GM23248 (cell line): ENCODE results near the gene PLCH1. TPM values are rescaled to one million over a fixed set of nuclear protein-coding genes. Genes with fewer than 3 reads are reported as not detected.

Experiments used
- DNase-seq: peaks from one replicate; pipeline ENCODE4 v3.0.0-alpha.2; 2015
- H2AFZ ChIP-seq: fragments of 200-600 bp; sonication (generic); 2 replicates; pipeline ENCODE4 v1.6.1; 2016; ENCODE audit warnings: antibody characterized with exemption
- H3F3A ChIP-seq: fragments of 200-600 bp; sonication (generic); 2 replicates; pipeline ENCODE4 v1.6.1; 2016; ENCODE audit warnings: mild to moderate bottlenecking, antibody characterized with exemption, mixed run types; ENCODE audit not compliant: insufficient read depth
- H3K27ac ChIP-seq: fragments of 200-600 bp; sonication (generic); 2 replicates; pipeline ENCODE4 v1.5.1; 2016; ENCODE audit warnings: mild to moderate bottlenecking
- H3K27me3 ChIP-seq: fragments of 200-600 bp; sonication (generic); replicated peaks from 2 replicates; pipeline ENCODE4 v1.6.1; 2016; ENCODE audit warnings: mild to moderate bottlenecking; ENCODE audit not compliant: insufficient read depth
- H3K36me3 ChIP-seq: fragments of 200-600 bp; sonication (generic); 2 replicates; pipeline ENCODE4 v1.6.1; 2016; ENCODE audit warnings: low read depth, mild to moderate bottlenecking
- H3K4me1 ChIP-seq: fragments of 200-600 bp; sonication (generic); 2 replicates; pipeline ENCODE4 v1.6.1; 2016; ENCODE audit warnings: mild to moderate bottlenecking; ENCODE audit not compliant: insufficient read depth
- H3K4me2 ChIP-seq: fragments of 200-600 bp; sonication (generic); one replicate; pipeline ENCODE4 v1.6.1; 2016; ENCODE audit warnings: mild to moderate bottlenecking; ENCODE audit not compliant: unreplicated experiment
- H3K4me3 ChIP-seq: fragments of 200-600 bp; sonication (generic); 2 replicates; pipeline ENCODE4 v1.5.1; 2016; ENCODE audit warnings: mild to moderate bottlenecking
- H3K79me2 ChIP-seq: fragments of 200-600 bp; sonication (generic); 2 replicates; pipeline ENCODE4 v1.6.1; 2016; ENCODE audit warnings: mild to moderate bottlenecking; ENCODE audit not compliant: insufficient read depth
- H3K9ac ChIP-seq: fragments of 200-600 bp; sonication (generic); 2 replicates; pipeline ENCODE4 v1.6.1; 2016; ENCODE audit warnings: mild to moderate bottlenecking
- H3K9me2 ChIP-seq: fragments of 200-600 bp; sonication (generic); 2 replicates; pipeline ENCODE4 v1.6.1; 2016; ENCODE audit warnings: mixed run types, mild to moderate bottlenecking, moderate library complexity; ENCODE audit not compliant: insufficient read depth
- H3K9me3 ChIP-seq: fragments of 200-600 bp; sonication (generic); one replicate; pipeline ENCODE4 v1.6.1; 2017; ENCODE audit warnings: low read depth
- H4K20me1 ChIP-seq: fragments of 200-600 bp; sonication (generic); 2 replicates; pipeline ENCODE4 v1.6.0; 2016; ENCODE audit not compliant: insufficient read depth
- EZH2 ChIP-seq: fragments of 200-600 bp; sonication (generic); IDR thresholded peaks from 2 replicates; pipeline ENCODE4 v1.6.1; 2018; ENCODE audit warnings: antibody characterized with exemption, mild to moderate bottlenecking; ENCODE audit not compliant: insufficient read depth, poor library complexity, severe bottlenecking
- EZH2phosphoT487 ChIP-seq: fragments of 200-600 bp; sonication (generic); IDR thresholded peaks from 2 replicates; pipeline ENCODE4 v1.6.1; 2018; ENCODE audit warnings: antibody characterized with exemption, moderate library complexity, mild to moderate bottlenecking, low read depth; ENCODE audit not compliant: insufficient read depth
- WGBS, 2 experiments: methylation state at CpG; one replicate each; pipeline ENCODE4 v1.1.6; 2015 to 2017; ENCODE audit warnings: low lambda C conversion rate in 2 of 2, low coverage in 1 of 2; ENCODE audit errors: missing lambda C conversion rate in 2 of 2; 5-methylcytosine and 5-hydroxymethylcytosine counted together
- in situ Hi-C: fragments of 300-500 bp; cut with MboI; formaldehyde crosslinking; loops from 2 replicates; pipeline ENCODE4 v1.15.0; 2020
- polyA plus RNA-seq: library from polyadenylated mRNA; unstranded; fragments of >200 nt; fragmentation: Nextera tagmentation; extraction: Ambion mirVana; gene quantifications from 2 replicates; pipeline ENCODE4 v1.2.1, GENCODE V29; 2016
- total RNA-seq: library from RNA; depleted of rRNA; stranded (reverse); fragments of >200 nt; shearing (Covaris generic); gene quantifications from 2 replicates; pipeline ENCODE4 v1.2.3, GENCODE V29; 2014

Gene PLCH1
- total and polyA plus RNA-seq, 2 experiments from 2014 or later, result not detected

DNA sequence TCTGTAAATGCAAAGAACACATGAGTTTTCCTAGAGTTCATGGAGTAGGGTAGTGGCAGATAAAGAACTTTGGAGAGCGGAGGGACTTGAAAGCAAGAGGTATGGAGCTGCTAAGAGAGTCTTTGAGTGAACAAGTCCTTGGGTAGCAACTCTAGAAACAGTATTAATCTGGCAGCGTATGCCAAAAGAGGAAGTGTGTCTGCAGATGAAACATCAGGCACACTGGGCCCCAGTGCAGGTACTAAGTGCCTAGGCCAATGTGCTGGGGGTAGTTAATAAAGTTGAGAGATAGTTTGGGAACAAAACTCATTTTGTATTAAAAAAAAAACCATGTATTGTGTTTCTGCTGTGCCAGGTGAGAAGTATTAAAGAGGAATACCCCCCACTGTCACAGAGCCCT is 228.4 kb downstream of the PLCH1 start:
- DNase-seq, result no peak
- H3K9ac ChIP-seq, result no peak overlapping the region
- no peak overlapping the region for H3K4me2 ChIP-seq
- 70 to 86% methylated on average over 2 of the region's 2 CpGs for WGBS, 2 experiments
- no peaks in the 10 kb centered on the region for H3K9me3 ChIP-seq
- H3K36me3 ChIP-seq, result no peaks in the 10 kb centered on the region
- no peak for TF ChIP-seq EZH2
- no peak for TF ChIP-seq EZH2phosphoT487
- no peak overlapping the region for H2AFZ ChIP-seq
- 0 out of 2 replicates have a peak, but pooled peaks cover 4% of the 10 kb centered on the region for H3K4me1 ChIP-seq
- H3K27ac ChIP-seq, result no peak overlapping the region
- no peaks in the 10 kb centered on the region for H4K20me1 ChIP-seq
- no peaks in the 10 kb centered on the region for H3K79me2 ChIP-seq
- no peaks in the 10 kb centered on the region for H3K27me3 ChIP-seq
- no peak overlapping the region for H3K4me3 ChIP-seq
- H3F3A ChIP-seq, result no peaks in the 10 kb centered on the region
- in situ Hi-C loops, result no loop called here
- H3K9me2 ChIP-seq, result no peaks in the 10 kb centered on the region

DNA sequence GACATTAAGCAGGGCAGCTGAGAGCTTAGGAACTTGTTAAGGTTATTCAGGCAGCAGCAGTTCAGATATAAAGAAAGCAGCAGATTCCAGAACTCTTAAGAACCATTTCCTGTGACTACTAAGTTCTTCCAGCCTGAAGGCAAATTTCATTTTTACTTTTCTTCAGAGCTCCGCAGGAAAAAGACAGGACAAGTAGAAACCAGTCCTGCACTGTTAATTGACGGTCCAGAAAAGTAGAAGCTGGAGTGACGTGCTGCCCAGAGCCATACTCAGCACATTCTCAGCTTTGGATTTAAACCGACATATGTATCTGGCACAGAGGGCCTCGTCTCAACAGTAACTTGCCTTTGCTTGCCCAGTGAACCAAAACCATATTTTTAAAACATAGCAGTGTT is 232.0 kb downstream of the PLCH1 start:
- 55 to 66% methylated on average over 5 of the region's 5 CpGs for WGBS, 2 experiments
- 0 out of 2 replicates have a peak, but pooled peaks cover under 1% of the 10 kb centered on the region for H3K4me1 ChIP-seq
- H3K4me3 ChIP-seq, result no peak overlapping the region
- in situ Hi-C loops, result no loop called here
- no peaks in the 10 kb centered on the region for H3K36me3 ChIP-seq
- H2AFZ ChIP-seq, result no peak overlapping the region
- no peak overlapping the region for H3K9ac ChIP-seq
- TF ChIP-seq EZH2 (no peak), EZH2phosphoT487 (no peak)
- peak; percentile 18 for DNase-seq
- H3K27ac ChIP-seq, result no peak overlapping the region
- H3F3A ChIP-seq, result no peaks in the 10 kb centered on the region
- no peaks in the 10 kb centered on the region for H3K9me2 ChIP-seq
- no peaks in the 10 kb centered on the region for H3K27me3 ChIP-seq
- no peak overlapping the region for H3K4me2 ChIP-seq
- H3K9me3 ChIP-seq, result no peaks in the 10 kb centered on the region
- no peaks in the 10 kb centered on the region for H4K20me1 ChIP-seq
- H3K79me2 ChIP-seq, result no peaks in the 10 kb centered on the region

DNA sequence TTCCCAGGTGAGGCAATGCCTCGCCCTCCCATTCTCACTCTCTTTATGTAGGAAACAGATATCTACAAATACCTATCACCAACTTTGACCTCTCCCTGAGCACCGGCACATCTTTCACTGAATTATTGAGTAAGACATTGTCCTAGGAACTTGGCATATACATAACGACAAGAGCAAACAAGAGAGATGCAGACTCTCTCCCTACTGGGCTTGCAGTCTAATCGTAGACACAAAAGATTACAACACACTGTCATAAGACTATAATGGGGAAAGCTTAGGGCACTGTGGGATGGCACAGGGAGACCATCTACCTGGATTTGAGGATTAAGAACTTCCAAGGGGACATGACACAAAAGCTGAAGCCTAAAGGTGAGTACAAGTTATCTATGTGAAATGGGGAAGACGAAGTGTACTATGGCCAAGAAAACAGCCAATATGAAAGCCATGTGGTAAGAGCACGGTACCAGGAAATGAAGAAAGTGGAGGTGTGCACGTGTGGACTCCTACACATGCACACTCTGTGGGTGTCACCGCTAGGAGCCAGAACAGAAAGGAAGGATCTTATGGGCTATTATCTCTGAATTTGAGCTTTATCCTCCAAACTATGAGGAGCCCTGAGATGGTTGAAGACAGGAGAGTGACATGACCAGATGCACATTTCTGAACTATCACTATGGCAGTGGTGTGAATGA is 232.6 kb downstream of the PLCH1 start:
- no peaks in the 10 kb centered on the region for H3K79me2 ChIP-seq
- H3K4me2 ChIP-seq, result no peak overlapping the region
- H3K9ac ChIP-seq, result no peak overlapping the region
- no peak for DNase-seq
- in situ Hi-C loops, result no loop called here
- no peaks in the 10 kb centered on the region for H3F3A ChIP-seq
- no peaks in the 10 kb centered on the region for H3K4me1 ChIP-seq
- no peak overlapping the region for H2AFZ ChIP-seq
- H4K20me1 ChIP-seq, result no peaks in the 10 kb centered on the region
- H3K9me3 ChIP-seq, result no peaks in the 10 kb centered on the region
- H3K36me3 ChIP-seq, result no peaks in the 10 kb centered on the region
- H3K27ac ChIP-seq, result no peak overlapping the region
- no peaks in the 10 kb centered on the region for H3K27me3 ChIP-seq
- 61% methylated on average over 8 of the region's 8 CpGs for WGBS, 2 experiments
- no peaks in the 10 kb centered on the region for H3K9me2 ChIP-seq
- no peak overlapping the region for H3K4me3 ChIP-seq
- TF ChIP-seq EZH2phosphoT487 (no peak), EZH2 (no peak)

DNA sequence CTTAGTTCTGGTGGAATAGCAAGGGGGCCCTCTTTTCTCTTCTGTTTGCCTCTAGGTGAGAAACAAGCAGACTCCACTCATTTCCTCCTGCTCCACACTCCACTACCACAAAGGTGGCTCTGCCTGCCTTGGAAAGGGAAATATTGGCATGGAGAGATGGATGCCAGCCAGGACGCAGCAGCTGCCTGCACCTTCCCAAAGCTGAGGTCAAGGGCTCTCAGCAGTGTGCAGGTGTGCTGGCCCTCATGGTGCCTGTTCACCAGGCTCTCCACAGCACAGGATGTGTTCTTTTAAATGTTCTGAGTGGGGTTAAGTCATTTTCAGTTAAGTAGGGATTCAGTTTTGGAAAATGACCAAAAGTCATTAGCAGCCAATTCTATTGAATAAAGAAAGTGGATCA is 240.2 kb downstream of the PLCH1 start:
- no peak for DNase-seq
- TF ChIP-seq EZH2, result no peak
- no peak for TF ChIP-seq EZH2phosphoT487
- Histone ChIP-seq H2AFZ (no peak overlapping the region), H3K9me2 (no peaks in the 10 kb centered on the region), H3K27ac (no peak overlapping the region), H3F3A (no peaks in the 10 kb centered on the region), H3K79me2 (no peaks in the 10 kb centered on the region), H3K9ac (no peak overlapping the region), H3K36me3 (no peaks in the 10 kb centered on the region), H3K4me1 (no peaks in the 10 kb centered on the region), H4K20me1 (no peaks in the 10 kb centered on the region), H3K4me2 (no peak overlapping the region), H3K9me3 (no peaks in the 10 kb centered on the region), H3K4me3 (no peak overlapping the region), H3K27me3 (no peaks in the 10 kb centered on the region)
- in situ Hi-C loops, result no loop called here
- 47 to 59% methylated on average over 1 of the region's 1 CpG for WGBS, 2 experiments

DNA sequence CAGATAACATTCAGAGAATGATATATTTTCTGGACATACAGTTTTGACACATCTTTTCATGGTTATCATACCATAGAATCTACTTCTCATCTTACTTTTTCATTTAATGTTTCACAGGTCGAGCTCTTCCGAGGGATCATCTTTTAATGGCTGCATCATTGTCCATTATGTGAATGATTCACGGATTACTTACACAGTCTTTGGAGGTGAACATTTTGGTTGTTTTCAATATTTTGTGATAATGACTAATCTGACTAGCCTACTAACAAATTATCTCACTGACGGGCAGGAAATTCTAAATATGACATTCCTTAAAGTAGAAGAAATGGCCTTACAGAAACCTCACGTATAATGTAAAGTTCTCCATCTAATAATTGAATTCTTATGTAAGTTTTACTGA is 242.2 kb downstream of the PLCH1 start:
- Histone ChIP-seq H3K4me2 (no peak overlapping the region), H3K27ac (no peak overlapping the region), H3K36me3 (no peaks in the 10 kb centered on the region), H3K4me1 (peaks cover 13% of the 10 kb centered on the region), H3K27me3 (no peaks in the 10 kb centered on the region), H3K9me2 (no peaks in the 10 kb centered on the region), H3F3A (peaks cover 13% of the 10 kb centered on the region; the same call in 1 of the 2 replicates), H3K79me2 (no peaks in the 10 kb centered on the region), H2AFZ (no peak overlapping the region), H3K9ac (no peak overlapping the region), H4K20me1 (no peaks in the 10 kb centered on the region), H3K9me3 (no peaks in the 10 kb centered on the region), H3K4me3 (no peak overlapping the region)
- in situ Hi-C loops, result no loop called here
- DNase-seq, result peak; percentile 17
- no peak for TF ChIP-seq EZH2
- TF ChIP-seq EZH2phosphoT487, result no peak
- 56 to 58% methylated on average over 5 of the region's 5 CpGs for WGBS, 2 experiments
